GM12892 (cell line): ENCODE data around the gene SLC44A4.
"Not testable (repeated sequence)": the region's sequence is repeated elsewhere in the genome, so short reads cannot be mapped to it uniquely, and the experiment has no call there.

Experiments
- DNase-seq: peaks from one replicate; pipeline ENCODE4 v3.0.0; 2011; ENCODE audit not compliant: insufficient read length
- FAIRE-seq: peaks from 2 replicates; lab custom pipeline; 2011; peaks lifted over from hg19 to GRCh38; lab: Jason Lieb, UNC
- POLR2A ChIP-seq: IDR thresholded peaks from 2 replicates; pipeline ENCODE4 v1.6.1; 2011; ENCODE audit warnings: low read depth, low read length, control low read depth
- POLR2AphosphoS5 ChIP-seq: IDR thresholded peaks from 2 replicates; pipeline ENCODE4 v1.6.1; 2011; ENCODE audit warnings: low read depth, low read length, control low read depth
- TAF1 ChIP-seq: IDR thresholded peaks from 2 replicates; pipeline ENCODE4 v1.6.1; 2011; ENCODE audit warnings: low read depth, mild to moderate bottlenecking, control low read depth, low read length, borderline replicate concordance

SLC44A4 gene

GRCh38 chr6:31877125-31877650 is 1.6 kb downstream of the SLC44A4 start:
- DNase-seq, result no peak
- no peak for FAIRE-seq
- no peak for TF ChIP-seq POLR2A
- TF ChIP-seq TAF1, result no peak
- no peak for TF ChIP-seq POLR2AphosphoS5

- no peak for DNase-seq
- TF ChIP-seq POLR2AphosphoS5, result no peak
- TF ChIP-seq TAF1, result no peak
- no peak for TF ChIP-seq POLR2A
- no peak for FAIRE-seq
Measured at GRCh38 chr6:31876357-31876756, 2.4 kb downstream of the SLC44A4 start.

- FAIRE-seq, result no peak
- DNase-seq, result no peak
Measured at GRCh38 chr6:31875877-31876276, 2.9 kb downstream of the SLC44A4 start.

GRCh38 chr6:31874836-31875572 is 3.8 kb downstream of the SLC44A4 start:
- FAIRE-seq (no peak), DNase-seq (no peak)
- TF ChIP-seq POLR2AphosphoS5, result no peak

More at GRCh38 chr6:31875877-31876276, 2.9 kb downstream of the SLC44A4 start:
- no peak for TF ChIP-seq POLR2AphosphoS5

DNA sequence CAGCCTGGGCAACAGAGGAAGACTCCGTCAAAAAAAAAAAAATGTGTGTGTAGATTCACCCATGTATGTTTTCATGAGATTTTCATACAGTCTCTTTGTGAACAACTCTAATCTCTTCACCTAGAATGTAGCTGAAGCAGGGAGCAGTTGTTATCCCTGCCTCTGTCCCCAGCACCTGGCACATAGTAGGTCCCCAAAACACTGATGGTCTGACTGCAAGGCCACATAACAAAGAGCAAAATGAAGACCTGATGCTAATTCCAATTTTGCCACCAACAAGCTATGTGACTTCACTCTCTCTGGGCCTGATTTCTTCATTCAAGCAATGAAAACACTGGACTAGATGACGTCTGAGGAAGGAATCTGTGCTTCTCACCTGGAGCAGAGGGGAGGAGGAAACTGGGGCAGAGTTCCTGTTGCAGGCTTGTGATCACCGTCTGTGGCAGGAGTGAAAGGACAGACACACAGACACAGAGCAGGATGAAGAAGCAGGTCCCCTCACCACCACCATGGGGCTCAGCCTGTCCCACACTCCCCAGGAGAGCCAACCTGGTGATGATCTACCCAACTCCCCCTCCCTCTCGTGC is 4.6 kb downstream of the SLC44A4 start:
- TF ChIP-seq POLR2AphosphoS5, result no peak
- TF ChIP-seq POLR2A, result no peak
- no peak for TF ChIP-seq TAF1
- no peak for FAIRE-seq
- no peak for DNase-seq

DNA sequence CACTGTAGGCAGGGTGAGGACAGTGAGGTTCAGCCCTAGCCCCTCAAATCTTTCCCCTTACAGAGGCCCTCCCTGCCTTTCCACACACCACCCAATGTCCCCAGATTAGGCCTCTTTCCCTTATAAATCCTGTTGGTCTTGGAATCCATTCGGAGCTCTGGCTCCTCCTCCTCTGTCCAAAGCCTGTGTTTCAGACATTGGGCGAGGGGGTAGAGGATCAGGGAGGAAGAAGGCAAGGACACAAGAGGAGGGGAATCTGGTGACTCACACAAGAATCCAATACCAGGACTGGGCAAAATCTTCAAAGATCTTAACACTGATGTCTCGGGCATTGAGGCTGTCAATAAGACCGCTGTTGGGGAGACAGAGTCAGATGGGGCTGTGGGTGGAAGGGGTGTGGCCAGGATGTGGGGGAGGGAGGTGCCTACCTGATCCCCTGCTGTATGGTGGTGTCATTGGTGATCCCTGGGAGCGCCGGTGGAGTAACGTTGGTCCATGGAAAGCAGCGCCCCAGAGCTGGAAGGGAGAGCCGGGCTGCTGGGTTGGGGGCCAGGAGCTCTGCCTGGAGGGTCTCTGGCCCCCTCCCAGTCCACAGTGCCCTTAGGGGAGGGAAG is 7.6 kb downstream of the SLC44A4 start:
- FAIRE-seq (no peak), DNase-seq (no peak)
- TF ChIP-seq POLR2A, result no peak

DNA sequence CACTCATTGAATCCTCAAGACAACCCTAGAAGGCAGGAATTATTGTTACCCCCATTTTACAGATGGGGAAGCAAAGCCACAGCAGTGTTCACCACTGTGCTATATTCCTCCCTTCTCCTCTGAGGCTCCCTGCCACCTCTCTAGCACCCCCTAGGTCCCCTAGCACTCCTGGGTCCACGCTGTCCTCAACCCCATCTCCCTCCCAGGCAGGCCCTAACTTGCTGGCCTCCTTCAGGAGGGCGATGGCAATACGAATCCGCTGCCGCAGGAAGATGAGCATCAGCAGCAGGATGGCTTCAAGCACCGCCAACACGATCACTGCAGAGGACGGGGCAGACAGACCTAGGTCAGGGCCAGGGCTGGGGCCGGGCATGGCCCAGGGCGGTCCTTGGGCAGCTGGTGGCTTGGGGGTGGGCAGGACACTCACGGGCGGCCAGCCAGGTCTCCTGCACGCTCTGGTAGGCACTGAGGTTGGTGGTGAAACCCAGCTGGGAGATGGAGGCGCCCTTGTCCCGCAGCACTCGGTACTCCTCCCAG is 8.3 kb downstream of the SLC44A4 start:
- no peak for FAIRE-seq
- TF ChIP-seq POLR2A (no peak), POLR2AphosphoS5 (no peak), TAF1 (no peak)
- no peak for DNase-seq

DNA sequence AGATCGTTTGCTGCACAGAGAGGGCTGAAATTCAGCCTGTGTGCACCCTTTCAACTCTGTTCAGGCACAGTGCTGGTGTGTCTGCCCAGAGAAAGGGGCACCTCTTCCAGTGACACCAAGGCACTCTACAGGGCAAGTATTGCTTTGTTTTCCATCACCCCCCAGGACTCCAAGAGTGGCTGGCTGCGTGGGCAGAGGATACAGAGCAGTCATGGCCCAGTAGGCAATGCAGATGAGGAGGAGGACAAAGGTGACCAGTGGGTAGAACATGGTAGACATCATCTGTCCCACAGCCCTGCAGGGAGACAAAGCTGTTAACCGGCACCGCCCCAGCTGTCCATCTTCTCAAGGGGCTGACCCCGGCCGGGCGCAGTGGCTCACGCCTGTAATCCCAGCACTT is 9.5 kb downstream of the SLC44A4 start:
- FAIRE-seq, result no peak

DNA sequence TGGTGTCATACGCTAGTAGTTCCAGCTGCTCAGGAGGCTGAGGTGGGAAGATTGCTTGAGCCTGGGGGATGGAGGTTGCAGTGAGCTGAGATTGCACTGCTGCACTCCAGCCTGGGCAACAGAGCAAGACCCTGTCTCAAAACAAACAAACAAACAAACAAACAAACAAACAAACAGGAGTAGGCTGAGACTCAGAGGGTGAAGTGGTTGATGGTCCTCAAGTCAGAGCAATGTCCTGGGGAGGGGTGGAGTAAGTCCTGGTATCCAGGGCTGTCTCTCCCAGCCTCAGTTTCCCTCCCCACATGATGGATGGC is 10.2 kb downstream of the SLC44A4 start:
- FAIRE-seq, DNase-seq: not testable (repeated sequence)

More for the DNA sequence above, 9.5 kb downstream of the SLC44A4 start:
- DNase-seq, result no peak
- no peak for TF ChIP-seq TAF1
- TF ChIP-seq POLR2AphosphoS5, result no peak
- TF ChIP-seq POLR2A, result no peak

DNA sequence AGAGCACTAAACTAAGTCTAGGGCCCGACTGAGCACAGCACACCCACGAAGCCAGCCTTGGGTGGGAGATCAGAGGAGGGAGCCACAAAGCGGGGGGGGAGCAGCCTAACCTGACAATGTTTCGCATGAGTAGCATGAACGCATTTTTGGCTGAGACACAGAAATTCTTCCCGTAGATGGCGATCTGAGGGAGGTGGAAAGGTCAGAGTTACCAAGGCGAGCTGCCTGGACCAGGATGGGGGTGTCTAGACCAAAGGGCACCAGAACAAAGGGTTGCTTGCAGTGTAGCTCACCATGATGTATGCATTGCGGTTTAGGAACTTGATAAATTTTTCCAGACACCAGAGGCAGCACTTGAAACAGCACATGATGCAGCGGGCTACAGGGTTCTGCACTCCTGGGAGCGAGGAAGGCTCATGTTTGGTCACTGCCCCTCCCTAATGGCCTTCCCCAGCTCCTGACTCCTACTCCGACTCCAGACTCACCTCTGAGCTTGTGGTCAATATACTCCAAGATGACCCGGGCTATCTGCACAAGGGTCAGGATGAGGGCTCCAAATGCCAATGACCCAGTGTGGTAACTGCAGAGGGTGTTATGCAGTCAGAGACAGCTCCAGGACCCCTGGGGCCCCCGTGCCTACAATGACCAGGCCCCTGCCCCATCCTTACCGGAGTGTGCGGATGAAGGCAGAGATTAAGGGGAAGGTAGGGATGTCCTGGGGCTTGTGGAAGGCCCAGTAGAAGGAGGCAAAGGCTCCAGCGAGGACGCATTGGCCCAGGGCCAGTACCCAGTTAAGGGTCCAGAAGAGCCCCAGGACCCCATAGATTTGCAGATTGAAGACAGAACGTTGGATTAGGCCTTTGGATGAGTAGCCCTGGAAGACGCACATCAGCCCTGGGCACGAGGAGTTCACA is 13.3 kb downstream of the SLC44A4 start:
- DNase-seq (no peak), FAIRE-seq (no peak)
- TF ChIP-seq POLR2A (no peak), TAF1 (no peak), POLR2AphosphoS5 (no peak)

- FAIRE-seq (no peak), DNase-seq (no peak)
- TF ChIP-seq POLR2AphosphoS5 (no peak), TAF1 (no peak), POLR2A (no peak)
Measured at GRCh38 chr6:31864818-31865204, 14.0 kb downstream of the SLC44A4 start.

DNA sequence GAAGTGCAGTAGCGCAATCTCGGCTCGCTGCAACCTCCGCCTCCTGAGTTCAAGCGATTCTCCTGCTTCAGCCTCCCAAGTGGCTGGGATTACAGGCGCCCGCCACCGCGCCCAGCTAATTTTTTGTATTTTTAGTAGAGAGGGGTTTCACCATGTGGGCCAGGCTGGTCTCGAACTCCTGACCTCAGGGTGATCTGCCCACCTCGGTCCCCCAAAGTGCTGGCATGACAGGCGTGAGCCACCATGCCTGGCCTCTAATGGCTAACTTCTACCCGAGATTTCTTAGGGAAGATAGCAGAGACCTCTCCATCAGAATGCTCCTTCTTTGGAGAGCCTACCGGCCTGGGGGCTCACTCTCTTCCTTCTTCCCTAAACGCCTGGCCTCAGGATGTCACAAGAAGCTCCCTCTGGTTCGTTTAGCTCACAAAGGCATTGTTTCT is 14.7 kb downstream of the SLC44A4 start:
- not testable (repeated sequence) for DNase-seq, FAIRE-seq
